Panc1 (cell line): ENCODE data around the gene DNAJC4. TPM values are rescaled to one million over a fixed set of nuclear protein-coding genes. Genes with fewer than 3 reads are reported as not detected.
A peak's percentile ranks its signal among the peaks of the same experiment; 100 is the strongest.
"Not testable (repeated sequence)": the region's sequence is repeated elsewhere in the genome, so short reads cannot be mapped to it uniquely, and the experiment has no call there.

Experiments
- ATAC-seq: fragments of 200-7000 bp; cut with Tn5 transposase; 2 replicates; pipeline ENCODE4 v1.9.1; 2020; ENCODE audit warnings: mild to moderate bottlenecking, moderate library complexity
- BruUV-seq: library from RNA; stranded (reverse); fragments of 400-500 nt; replicated peaks from 2 replicates; lab custom pipeline; 2021; lab: Mats Ljungman, UMichigan
- CTCF ChIA-PET: fragments of 300-600 bp; sonication (Branson Sonifier 250); formaldehyde crosslinking; loops from one replicate; lab custom pipeline; 2022; ENCODE audit warnings: antibody characterized with exemption; lab: Charles Lee
- POLR2A ChIA-PET: fragments of 300-600 bp; sonication (Branson Sonifier 250); formaldehyde crosslinking; loops from one replicate; lab custom pipeline; 2022; ENCODE audit warnings: antibody characterized with exemption; lab: Charles Lee
- DNase-seq: peaks from one replicate; pipeline ENCODE4 v3.0.0-alpha.2; 2010; ENCODE audit warnings: low read depth, low spot score
- H3K27ac ChIP-seq: 2 replicates; pipeline ENCODE4 v1.5.1; 2011; ENCODE audit warnings: mild to moderate bottlenecking, low read length, inconsistent platforms
- H3K27me3 ChIP-seq: fragments of 200-500 bp; sonication (Bioruptor generic); 2 replicates; pipeline ENCODE4 v1.6.0; 2014; ENCODE audit warnings: low read length, inconsistent platforms; ENCODE audit not compliant: control insufficient read depth, insufficient read depth
- H3K36me3 ChIP-seq: fragments of 200-500 bp; sonication (Bioruptor generic); 2 replicates; pipeline ENCODE4 v1.5.1; 2014; ENCODE audit warnings: inconsistent platforms, mild to moderate bottlenecking, low read length, moderate library complexity; ENCODE audit not compliant: control insufficient read depth, insufficient read depth
- H3K4me1 ChIP-seq: 2 replicates; pipeline ENCODE4 v1.5.1; 2011; ENCODE audit warnings: inconsistent platforms, mild to moderate bottlenecking, low read length, moderate library complexity; ENCODE audit not compliant: control insufficient read depth, insufficient read depth
- H3K4me3 ChIP-seq, 2 experiments: 2 replicates each; pipeline ENCODE4 v1.5.1; 2011 to 2012; ENCODE audit warnings: low read depth in 2 of 2, low read length in 2 of 2, mild to moderate bottlenecking in 2 of 2, inconsistent platforms in 1 of 2, moderate library complexity in 1 of 2
- H3K9me3 ChIP-seq: fragments of 200-500 bp; sonication (Bioruptor generic); 2 replicates; pipeline ENCODE4 v1.5.1; 2014; ENCODE audit warnings: low read depth, mild to moderate bottlenecking, inconsistent platforms, low read length, moderate library complexity; ENCODE audit not compliant: control insufficient read depth, insufficient read depth
- POLR2AphosphoS5 ChIP-seq: IDR thresholded peaks from 2 replicates; pipeline ENCODE4 v1.6.1; 2012; ENCODE audit warnings: mild to moderate bottlenecking, low read depth, low read length, moderate library complexity
- REST ChIP-seq, 2 experiments: IDR thresholded peaks; 2 replicates each; pipeline ENCODE4 v1.6.1; 2011 to 2012; ENCODE audit warnings: low read depth in 2 of 2, control low read depth in 1 of 2, low read length in 1 of 2, mild to moderate bottlenecking in 1 of 2, moderate library complexity in 1 of 2; ENCODE audit not compliant: insufficient read depth in 1 of 2
- SIN3A ChIP-seq: IDR thresholded peaks from 2 replicates; pipeline ENCODE4 v1.6.1; 2012; ENCODE audit warnings: low read depth, mild to moderate bottlenecking, low read length, moderate library complexity, borderline replicate concordance; ENCODE audit not compliant: insufficient read depth
- TCF7L2 ChIP-seq: IDR thresholded peaks from 2 replicates; pipeline ENCODE4 v1.6.1; 2011; ENCODE audit warnings: mild to moderate bottlenecking, low read depth, low read length, inconsistent platforms
- in situ Hi-C: cut with HindIII; loops from 2 replicates; pipeline ENCODE4 v1.10.0; 2016; ENCODE audit warnings: low sequenced_read_pairs, low pct_unique_long_range_greater_than_20kb
- intact Hi-C: fragments of 100-400 bp; cut with micrococcal nuclease; formaldehyde crosslinking; loops from one replicate; pipeline ENCODE4 v1.10.0; 2022; ENCODE audit not compliant: unreplicated experiment
- total RNA-seq: library from RNA; stranded (reverse); gene quantifications from one replicate; pipeline ENCODE4 v1.2.1, GENCODE V29; 2021; ENCODE audit not compliant: unreplicated experiment
- TF ChIP-seq, protein P1 (sequence below): fragments of 450-650 bp; IDR thresholded peaks from 2 replicates; pipeline ENCODE4 v1.5.1; 2017; ENCODE audit warnings: mild to moderate bottlenecking

DNAJC4 gene
- total RNA-seq, 1 experiment from 2014 or later, result 41.0 TPM

DNA sequence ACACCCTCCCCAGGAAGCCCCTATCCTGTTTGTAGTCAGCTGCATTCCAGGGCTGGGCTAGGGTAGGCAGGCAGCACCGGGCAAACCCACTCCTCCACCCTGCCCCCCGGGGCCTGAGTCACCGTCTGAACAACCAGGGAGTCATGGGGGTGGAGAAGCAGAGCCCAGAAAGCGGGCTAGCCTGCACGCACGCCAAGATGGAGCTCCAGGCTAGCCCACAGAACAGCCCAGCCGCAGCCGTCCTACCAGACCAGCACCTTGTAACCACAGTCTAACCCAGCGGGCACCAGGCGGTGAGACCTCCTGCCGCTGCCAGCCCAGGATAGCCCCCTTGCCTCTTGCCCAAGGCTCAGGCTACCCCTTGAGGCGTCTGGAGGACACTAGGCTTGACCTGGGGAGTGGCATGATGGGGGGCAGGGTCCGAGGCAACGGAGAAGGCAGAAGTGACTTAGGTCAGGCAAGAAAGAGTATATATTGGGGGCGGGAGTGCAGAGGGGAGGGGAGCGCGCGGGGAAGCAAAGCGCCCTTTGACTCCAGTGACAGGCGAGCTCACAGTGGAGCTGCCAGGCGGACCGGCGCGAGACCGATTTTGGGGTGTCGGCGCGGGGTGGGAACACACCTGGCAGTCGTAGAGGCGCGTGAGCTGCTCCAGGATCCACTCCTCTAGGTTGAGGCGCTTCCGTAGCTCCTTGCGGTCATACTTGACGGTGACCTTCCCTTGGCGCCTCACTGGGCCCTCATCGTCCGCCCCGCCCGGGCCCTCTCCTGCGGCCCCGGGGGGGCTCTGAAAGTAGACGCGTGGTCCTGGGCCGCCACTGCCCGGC is 15.7 kb downstream of the DNAJC4 start:
- intact Hi-C loops, result loop anchor here (10.0 kb wide), 1 partner anchor 59 kb away; the partner anchor contains the start of genes CATSPERZ and ESRRA
- in situ Hi-C loops, result no loop called here
- Histone ChIP-seq H3K9me3 (no peaks in the 10 kb centered on the region), H3K27me3 (no peaks in the 10 kb centered on the region), H3K4me3 (peak overlapping the region; percentile 85 to 95), H3K4me1 (peaks cover 54% of the 10 kb centered on the region), H3K36me3 (peaks cover 3% of the 10 kb centered on the region; the same call in 1 of the 2 replicates), H3K27ac (peak overlapping the region; percentile 95)
- DNase-seq (peak; percentile 71), ATAC-seq (peak; percentile 7; the same call in 1 of the 2 replicates)
- ChIA-PET CTCF (interaction anchor here (1.2 kb wide), 1 partner anchor 71 kb away, joined by 3 read pairs; the partner anchor contains the start of genes PRDX5 and TRMT112), POLR2A (interaction anchor here (0.5 to 0.6 kb wide), 2 partner anchors 28 to 56 kb away, joined by 3 to 5 read pairs; no protein-coding TSS in a partner anchor)
- TSS peak; percentile 89 for BruUV-seq
- no peak; the same call in 1 of the 2 replicates for TF ChIP-seq SIN3A
- TF ChIP-seq REST (IDR thresholded peaks at IDR 0.05; ENCODE audit: insufficient read depth in 1 of 2, low read depth in 2 of 2, low read length in 1 of 2), result no peak
- no peak for TF ChIP-seq TCF7L2
- no peak; the same call in 1 of the 2 replicates for TF ChIP-seq POLR2AphosphoS5
- TF ChIP-seq, protein P1, sequence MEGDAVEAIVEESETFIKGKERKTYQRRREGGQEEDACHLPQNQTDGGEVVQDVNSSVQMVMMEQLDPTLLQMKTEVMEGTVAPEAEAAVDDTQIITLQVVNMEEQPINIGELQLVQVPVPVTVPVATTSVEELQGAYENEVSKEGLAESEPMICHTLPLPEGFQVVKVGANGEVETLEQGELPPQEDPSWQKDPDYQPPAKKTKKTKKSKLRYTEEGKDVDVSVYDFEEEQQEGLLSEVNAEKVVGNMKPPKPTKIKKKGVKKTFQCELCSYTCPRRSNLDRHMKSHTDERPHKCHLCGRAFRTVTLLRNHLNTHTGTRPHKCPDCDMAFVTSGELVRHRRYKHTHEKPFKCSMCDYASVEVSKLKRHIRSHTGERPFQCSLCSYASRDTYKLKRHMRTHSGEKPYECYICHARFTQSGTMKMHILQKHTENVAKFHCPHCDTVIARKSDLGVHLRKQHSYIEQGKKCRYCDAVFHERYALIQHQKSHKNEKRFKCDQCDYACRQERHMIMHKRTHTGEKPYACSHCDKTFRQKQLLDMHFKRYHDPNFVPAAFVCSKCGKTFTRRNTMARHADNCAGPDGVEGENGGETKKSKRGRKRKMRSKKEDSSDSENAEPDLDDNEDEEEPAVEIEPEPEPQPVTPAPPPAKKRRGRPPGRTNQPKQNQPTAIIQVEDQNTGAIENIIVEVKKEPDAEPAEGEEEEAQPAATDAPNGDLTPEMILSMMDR, result no peak

DNA sequence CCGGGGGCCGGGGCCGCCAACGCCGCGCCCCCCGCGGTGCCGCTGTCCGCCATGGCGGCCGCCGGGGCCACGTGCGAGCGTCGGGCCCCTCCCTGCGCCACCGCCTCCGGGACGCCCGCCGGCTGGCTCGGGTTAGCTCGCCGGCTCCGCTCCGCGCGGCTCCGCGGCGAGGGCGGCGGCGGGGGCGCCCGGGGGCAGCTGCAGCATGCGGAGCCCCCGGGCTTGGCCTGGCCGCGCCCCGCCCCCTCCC is 16.2 kb downstream of the DNAJC4 start:
- POLR2A ChIA-PET, result interaction anchor here (0.5 kb wide), 1 partner anchor 56 kb away, joined by 3 read pairs; no protein-coding TSS in a partner anchor
- H3K9me3 ChIP-seq, DNase-seq, BruUV-seq, in situ Hi-C loops, H3K27me3 ChIP-seq, H3K36me3 ChIP-seq, H3K27ac ChIP-seq, CTCF ChIA-PET: not testable (repeated sequence)
- peak overlapping the region; percentile 85 to 95 for H3K4me3 ChIP-seq
- intact Hi-C loops, result loop anchor here (10.0 kb wide), 1 partner anchor 58 kb away; the partner anchor contains the start of genes CATSPERZ and ESRRA
- ATAC-seq, result peak; percentile 2
- peaks cover 54% of the 10 kb centered on the region for H3K4me1 ChIP-seq
